ENCODE measurements around the gene CHD9.

- TF ChIP-seq, protein P1, sequence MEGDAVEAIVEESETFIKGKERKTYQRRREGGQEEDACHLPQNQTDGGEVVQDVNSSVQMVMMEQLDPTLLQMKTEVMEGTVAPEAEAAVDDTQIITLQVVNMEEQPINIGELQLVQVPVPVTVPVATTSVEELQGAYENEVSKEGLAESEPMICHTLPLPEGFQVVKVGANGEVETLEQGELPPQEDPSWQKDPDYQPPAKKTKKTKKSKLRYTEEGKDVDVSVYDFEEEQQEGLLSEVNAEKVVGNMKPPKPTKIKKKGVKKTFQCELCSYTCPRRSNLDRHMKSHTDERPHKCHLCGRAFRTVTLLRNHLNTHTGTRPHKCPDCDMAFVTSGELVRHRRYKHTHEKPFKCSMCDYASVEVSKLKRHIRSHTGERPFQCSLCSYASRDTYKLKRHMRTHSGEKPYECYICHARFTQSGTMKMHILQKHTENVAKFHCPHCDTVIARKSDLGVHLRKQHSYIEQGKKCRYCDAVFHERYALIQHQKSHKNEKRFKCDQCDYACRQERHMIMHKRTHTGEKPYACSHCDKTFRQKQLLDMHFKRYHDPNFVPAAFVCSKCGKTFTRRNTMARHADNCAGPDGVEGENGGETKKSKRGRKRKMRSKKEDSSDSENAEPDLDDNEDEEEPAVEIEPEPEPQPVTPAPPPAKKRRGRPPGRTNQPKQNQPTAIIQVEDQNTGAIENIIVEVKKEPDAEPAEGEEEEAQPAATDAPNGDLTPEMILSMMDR (IDR thresholded peaks at IDR 0.05 in 4 of 5, conservative IDR thresholded peaks at IDR 0.05 in 1 of 5), result peak; percentile 22 to 58 (median 51)
- TF ChIP-seq POLR2A (IDR thresholded peaks at IDR 0.05), result no peak
Observed at GRCh38 chr16:53207810-53208752, 153.3 kb downstream of the CHD9 start.

Data from gastrocnemius medialis (tissue), 4 donors.